HL-60/S4 treated with phorbol 12-myristate 13-acetate at 8.2 ng/mL for 4 days and 3 days (cell line): ENCODE results near the gene TMEM131.
"Not testable (repeated sequence)": the region's sequence is repeated elsewhere in the genome, so short reads cannot be mapped to it uniquely, and the experiment has no call there.

ENCODE experiments used
- in situ Hi-C: fragments of 300-500 bp; cut with MboI; formaldehyde crosslinking; loops from 2 replicates; pipeline ENCODE4 v1.15.0; 2022; ENCODE audit warnings: low sequenced_read_pairs

The TMEM131 gene

DNA sequence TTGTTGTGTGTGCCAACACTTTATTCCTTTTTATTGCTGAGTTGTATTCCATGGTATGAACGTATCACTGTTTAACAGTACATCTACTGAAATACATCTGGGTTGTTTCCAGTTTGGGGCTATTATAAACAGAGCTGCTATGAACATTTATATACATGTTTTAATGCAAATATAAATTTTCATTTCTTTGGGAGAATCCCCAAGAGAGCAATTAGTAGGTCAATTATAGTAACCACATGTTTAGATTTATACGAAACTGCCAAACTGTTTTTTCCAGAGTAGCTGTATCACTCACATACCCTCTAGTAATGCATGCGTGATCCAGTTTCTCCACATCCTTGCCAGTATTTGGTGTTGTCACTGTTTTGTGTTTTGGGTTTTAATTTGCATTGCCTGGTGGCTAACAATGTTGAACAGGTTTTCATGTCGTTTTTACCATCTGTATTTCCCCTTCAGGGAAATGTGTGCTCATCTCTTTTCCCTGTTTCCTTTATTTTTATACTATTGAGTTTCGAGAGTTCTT is 81.0 kb downstream of the TMEM131 start:
- in situ Hi-C loops: no loop called here

- in situ Hi-C loops: no loop called here
Measured at GRCh38 chr2:97913846-97914245, 81.9 kb downstream of the TMEM131 start.

DNA sequence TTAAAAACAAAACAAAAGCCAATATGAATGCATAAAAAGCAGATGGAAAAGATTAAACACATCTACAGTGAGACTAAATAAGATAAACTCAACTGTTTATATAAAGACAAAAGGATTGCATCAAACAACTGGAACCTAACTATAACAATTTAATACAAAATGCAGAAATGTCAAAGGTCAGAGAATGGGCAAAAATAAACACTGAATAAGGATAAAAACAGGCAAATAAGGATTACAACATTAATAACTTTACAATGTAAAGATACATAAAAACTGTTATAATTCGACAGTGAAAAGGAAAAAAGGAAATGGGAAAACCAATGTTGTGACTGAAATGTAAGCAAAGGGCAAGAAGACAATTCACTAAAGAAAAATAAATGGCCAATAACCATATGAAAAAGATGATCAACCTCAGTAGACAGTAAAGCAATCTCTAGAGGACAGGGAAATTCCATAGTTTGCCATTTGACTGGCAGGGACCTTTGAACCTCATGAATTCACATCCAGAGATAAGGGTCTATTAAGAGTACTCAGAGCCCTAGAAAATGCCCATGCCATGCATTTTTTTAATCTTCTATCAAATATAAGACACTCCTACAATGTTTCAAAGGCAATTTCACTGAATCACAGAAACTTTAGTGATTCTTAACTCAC is 83.7 kb downstream of the TMEM131 start:
- in situ Hi-C loops: no loop called here

DNA sequence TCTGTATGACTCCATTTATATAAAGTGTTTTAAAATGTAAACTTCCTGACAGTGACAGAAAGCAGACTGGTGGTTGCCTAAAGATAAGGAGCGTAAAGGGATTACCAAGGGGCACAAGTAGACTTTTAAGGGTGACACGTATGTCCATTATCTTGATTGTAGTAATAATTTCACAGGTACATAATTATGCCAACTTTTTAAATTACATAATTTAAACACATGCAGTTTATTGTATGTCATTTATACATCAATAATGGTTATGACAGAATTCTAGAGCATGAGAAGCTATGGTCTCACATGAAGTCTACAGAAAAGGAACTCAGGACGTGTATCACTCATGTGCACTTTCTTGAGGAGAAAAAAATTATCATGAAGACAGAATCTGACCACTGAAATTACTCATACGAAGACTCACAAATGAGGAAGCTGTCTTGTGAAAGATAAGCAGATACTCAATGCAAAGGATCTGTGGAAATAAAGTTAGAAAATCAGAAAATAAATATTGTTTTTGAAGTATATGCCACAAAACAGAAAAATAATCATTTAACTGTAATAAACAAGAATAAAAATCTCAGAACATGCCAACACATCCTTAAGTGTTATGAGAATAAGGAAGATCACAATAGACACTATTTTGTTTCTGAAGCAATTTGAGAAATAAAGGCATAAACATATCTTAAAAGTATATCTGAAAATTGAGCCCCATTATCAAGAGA is 84.4 kb downstream of the TMEM131 start:
- in situ Hi-C loops: no loop called here

GRCh38 chr2:97910403-97911205 is 85.1 kb downstream of the TMEM131 start:
- in situ Hi-C loops: no loop called here

DNA sequence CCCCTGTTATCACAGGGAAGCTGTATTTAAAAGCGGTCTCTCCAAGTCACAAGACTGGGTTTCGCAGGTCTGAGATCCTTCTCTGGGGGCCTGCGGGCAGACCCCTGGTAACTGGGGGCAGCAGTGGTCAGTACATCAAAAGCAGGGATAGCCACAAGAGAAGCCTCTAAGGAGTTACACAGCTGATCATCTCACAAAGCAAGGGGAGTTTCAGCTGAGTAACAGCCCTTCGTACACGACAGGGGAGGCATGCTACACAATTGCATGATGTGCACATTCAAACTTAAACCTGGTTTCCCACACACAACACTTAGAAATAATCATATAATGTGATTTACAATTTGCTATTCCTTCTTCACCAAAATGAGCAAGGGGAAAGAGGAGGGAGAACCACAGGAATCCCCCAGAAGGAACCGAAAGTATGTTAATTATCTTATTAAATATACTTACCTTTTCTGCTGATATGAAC is 87.5 kb downstream of the TMEM131 start:
- in situ Hi-C loops: no loop called here

DNA sequence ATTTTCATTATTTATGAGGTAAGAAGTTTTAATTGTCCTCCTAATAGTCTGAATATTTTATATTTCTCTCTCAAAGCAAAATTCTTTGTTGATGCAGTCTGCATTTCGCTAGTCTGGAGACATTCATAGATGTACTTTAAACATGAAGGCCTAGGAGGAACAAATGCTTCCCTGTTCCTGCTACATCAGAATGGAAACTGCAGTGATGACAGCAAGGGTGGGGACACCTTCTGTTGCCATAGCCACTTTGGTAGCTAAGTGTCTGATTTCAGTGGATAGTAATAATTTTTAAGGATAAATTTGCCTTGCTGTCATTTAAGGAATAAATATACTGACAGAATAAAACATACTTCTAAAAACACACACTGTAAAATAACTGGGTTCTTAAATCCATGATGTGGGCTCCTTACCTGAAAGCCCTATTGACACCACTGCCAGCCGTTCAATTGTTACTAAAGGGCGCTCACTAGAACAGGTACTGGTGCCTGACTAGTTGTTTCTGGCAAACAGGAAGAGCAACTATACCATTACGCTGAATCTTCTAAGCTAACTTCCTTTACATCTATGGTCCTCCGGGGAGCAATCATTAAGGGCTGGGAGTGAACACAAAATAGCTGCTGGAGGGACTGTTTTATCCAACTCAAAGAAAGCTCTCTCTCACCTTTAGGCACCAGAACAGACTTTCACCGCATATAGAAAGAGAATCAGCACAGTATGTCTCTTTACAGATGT is 88.2 kb downstream of the TMEM131 start:
- in situ Hi-C loops: no loop called here

DNA sequence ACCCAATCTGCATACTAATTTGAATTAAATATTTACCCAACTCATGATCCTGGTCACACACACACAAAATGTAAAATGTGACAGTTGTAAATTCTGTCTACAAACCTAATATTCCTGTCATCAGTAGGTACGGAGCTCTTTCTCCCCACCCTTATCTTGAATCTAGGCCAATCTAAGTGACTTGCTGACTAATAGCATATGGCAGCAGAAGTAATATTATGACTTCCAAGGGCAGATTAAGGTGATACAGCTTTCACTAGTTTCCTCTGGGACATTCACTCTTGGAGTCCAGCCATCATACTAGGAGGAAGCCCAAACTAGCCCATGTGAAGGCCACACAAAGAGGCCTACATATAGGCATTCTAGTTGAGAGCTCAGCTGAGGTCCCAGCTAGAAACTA is 89.4 kb downstream of the TMEM131 start:
- in situ Hi-C loops: no loop called here

- in situ Hi-C loops: no loop called here
Measured at GRCh38 chr2:97905294-97905693, 90.5 kb downstream of the TMEM131 start.

DNA sequence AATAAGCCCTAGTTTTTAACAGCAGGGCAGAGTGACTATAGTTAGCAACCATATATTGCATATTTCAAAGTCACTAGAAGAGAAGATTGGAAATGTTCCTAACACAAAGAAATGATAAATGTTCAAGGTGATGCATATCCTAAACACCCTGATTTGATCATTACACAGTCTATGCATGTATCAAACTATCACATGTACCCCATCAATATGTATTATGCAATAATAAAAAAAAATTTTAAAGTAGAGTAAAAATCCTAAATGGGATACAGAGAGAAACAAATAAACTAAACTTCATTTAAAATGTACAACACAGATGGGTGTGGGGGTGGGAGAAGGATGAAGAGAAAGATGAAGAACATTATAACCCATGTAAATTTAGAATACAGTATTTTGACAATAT is 93.9 kb downstream of the TMEM131 start:
- in situ Hi-C loops: no loop called here

- in situ Hi-C loops: no loop called here
Measured at GRCh38 chr2:97900806-97901205, 94.9 kb downstream of the TMEM131 start.

GRCh38 chr2:97893042-97893441 is 102.7 kb downstream of the TMEM131 start:
- in situ Hi-C loops: not testable (repeated sequence)

DNA sequence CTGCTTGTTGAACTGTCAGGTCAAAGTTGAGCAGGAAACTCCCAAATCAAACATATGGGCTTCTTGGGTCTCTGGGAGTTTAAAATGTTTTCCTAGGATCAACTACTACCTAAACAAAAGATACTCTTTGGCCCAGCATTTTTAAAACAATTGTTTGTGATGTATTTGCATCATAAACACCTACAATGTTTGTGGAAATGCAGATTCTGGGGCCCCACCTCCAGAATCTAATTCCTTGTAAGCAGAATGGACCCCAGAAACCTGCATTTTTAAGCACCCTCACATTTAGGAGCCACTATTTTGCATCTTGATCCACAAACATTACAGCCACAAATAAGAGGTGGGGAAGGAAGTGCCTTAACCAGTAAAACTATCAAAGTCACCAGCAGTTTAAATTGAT is 104.1 kb downstream of the TMEM131 start:
- in situ Hi-C loops: no loop called here

DNA sequence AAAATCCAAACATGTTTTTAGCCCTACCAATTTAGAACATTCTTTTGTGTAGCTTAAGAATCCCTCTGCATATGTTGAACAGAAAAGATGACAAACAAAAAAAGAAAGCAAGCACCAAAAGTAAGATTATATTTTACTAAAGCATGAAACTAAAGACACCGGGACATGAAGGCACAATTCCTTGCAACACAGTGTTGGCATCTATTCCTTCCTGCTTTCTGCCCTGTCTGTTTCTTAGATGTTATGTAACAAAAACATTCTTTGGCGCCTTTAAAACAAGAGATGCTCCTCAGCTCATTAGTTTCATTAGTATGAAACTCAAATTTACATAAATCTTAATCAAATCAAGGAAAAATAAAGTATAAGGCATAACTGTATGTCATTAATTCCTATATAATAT is 106.6 kb downstream of the TMEM131 start:
- in situ Hi-C loops: no loop called here

DNA sequence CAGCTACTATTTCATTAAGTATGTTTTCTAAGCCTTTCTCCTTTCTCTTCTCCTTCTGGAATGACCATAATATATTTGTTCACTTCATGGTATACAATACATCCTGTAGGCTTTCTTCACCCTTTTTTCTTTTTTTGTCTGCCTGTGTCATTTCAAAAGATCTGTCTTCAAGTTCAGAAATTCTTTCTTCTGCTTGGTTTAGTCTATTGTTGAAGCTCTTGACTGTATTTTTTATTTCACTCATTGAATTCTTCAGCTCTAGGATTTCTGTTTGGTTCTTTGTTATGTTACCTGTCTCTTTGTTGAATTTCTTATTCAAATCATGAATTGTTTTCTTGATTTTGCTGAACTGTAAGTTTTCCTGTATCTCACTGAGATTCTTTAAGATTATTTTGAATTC is 109.9 kb downstream of the TMEM131 start:
- in situ Hi-C loops: no loop called here

- in situ Hi-C loops: no loop called here
Measured at GRCh38 chr2:97880334-97880733, 115.4 kb downstream of the TMEM131 start.

GRCh38 chr2:97878865-97879264 is 116.9 kb downstream of the TMEM131 start:
- in situ Hi-C loops: no loop called here

DNA sequence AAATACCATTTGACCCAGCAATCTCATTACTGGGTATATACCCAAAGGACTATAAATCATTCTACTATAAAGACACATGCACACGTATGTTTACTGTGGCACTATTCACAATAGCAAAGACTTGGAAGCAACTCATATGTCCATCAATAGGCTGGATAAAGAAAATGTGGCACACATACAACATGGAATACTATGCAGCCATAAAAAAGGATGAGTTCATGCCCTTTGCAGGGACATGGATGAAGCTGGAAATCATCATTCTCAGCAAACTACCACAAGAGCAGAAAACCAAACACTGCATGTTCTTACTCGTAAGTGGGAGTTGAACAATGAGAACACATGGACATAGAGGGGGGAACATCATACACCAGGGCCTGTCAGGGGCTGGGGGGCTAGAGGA is 117.4 kb downstream of the TMEM131 start:
- in situ Hi-C loops: not testable (repeated sequence)

DNA sequence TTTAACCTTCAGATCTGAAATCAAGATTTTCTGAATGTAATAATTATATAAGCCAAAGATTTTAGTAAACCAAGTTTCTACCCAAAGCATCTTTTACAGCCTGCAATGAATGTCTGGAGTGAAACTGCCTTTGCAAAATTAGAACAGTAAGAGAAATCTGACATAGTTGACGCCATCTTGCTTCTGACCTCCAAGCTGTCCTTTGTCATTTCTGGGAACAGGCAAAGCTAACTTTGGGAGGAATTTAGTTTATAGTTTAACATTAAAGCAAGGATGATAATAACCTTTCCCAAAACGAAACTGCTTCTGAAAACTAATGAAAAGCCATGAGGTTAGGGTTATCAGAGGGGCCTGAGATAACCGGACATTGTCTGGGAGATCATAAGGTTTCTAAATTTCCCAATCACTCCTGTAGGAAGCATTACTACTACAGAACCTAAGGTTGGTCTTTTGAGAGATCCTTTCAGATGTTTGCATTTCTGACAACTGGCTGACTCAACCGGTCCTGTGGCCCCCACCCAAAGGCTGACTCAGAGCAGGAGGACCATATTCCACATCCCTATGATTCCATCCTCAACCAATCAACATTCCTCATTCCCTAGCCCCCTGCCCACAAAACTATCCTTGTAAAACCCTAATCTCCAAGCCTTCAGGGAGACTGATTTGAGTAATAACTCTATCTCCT is 124.5 kb downstream of the TMEM131 start:
- in situ Hi-C loops: no loop called here

DNA sequence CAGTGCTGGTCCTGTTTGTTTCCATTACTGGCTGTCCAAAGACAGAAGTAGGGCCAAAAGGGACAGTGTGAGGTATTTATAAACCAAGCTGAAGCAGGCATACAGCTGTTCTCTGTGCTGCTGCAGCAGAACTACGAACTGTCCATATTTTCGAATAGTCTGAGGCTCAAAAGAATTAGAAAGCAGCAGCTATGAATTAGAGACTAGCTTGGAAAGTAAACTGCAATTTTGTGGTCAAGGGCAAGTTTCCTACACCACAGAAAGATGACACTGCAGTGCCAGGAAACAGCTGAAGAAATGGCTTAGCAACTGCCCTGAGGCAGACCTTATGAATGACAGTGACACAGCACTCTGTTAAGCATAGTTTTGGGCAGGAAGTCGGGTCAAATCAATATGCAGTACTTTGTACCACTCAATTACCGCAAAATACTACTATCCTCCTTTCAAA is 125.3 kb downstream of the TMEM131 start:
- in situ Hi-C loops: no loop called here
